A673 (cell line): Measurements from ENCODE around the gene CSF2RB.

Source experiments
- EZH2 ChIP-seq: fragments of 200-600 bp; sonication (generic); IDR thresholded peaks from 2 replicates; pipeline ENCODE4 v1.6.1; 2017; ENCODE audit warnings: borderline replicate concordance, low read depth, mild to moderate bottlenecking, mixed read lengths, antibody characterized with exemption, low read length; ENCODE audit not compliant: poor library complexity, severe bottlenecking
- TF ChIP-seq, protein P1 (sequence below): fragments of 300-800, 200-600 bp; sonication (generic); conservative IDR thresholded peaks from 2 replicates; pipeline ENCODE4 v1.5.1; 2017; ENCODE audit warnings: low read depth, mild to moderate bottlenecking, antibody characterized with exemption, low read length, moderate library complexity, mixed read lengths

DNA sequence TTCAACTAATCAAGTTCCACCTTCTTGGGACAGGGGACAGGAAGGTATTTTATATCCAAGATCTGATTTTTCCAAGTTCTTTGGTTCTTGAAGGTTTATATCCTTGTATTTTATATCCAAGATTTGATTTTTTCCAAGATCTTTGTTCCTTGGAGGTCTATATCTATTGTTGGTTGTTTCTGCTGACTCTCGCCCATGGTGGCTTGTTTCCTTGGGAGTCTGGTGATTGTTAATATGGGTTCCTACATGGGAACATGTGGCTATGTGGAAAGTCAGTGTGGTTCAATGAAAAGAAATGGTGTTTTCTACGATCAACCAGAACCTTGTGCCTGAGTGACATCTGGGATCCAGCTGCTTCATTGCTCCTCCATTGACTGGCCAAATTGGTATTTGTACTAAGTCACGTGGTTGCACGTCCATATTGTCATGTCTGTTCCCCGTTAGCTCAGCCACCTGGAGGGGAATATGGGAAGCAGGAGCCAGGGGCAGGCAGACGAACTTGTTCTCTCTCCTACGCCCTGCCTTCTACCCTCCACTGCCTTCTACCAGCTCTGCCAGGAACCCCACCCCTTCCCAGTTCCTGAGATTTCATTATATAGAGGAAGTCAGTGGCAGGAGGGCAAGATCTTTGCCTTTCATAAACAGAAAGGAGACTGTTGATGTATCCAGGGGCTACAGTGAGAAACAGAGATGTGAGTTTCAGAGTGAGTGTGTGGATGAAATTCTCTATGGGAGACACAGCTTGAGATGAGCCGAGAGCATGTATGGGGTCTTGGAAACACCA, 11.1 kb upstream of the CSF2RB start:
- TF ChIP-seq EZH2: no peak
- TF ChIP-seq, protein P1, sequence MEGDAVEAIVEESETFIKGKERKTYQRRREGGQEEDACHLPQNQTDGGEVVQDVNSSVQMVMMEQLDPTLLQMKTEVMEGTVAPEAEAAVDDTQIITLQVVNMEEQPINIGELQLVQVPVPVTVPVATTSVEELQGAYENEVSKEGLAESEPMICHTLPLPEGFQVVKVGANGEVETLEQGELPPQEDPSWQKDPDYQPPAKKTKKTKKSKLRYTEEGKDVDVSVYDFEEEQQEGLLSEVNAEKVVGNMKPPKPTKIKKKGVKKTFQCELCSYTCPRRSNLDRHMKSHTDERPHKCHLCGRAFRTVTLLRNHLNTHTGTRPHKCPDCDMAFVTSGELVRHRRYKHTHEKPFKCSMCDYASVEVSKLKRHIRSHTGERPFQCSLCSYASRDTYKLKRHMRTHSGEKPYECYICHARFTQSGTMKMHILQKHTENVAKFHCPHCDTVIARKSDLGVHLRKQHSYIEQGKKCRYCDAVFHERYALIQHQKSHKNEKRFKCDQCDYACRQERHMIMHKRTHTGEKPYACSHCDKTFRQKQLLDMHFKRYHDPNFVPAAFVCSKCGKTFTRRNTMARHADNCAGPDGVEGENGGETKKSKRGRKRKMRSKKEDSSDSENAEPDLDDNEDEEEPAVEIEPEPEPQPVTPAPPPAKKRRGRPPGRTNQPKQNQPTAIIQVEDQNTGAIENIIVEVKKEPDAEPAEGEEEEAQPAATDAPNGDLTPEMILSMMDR: no peak
